K562 (cell line): ENCODE measurements around the gene LZTS2. TPM values are rescaled to one million over a fixed set of nuclear protein-coding genes. Genes with fewer than 3 reads are reported as not detected.

Experiments used
- ATAC-seq: fragments of 200-7000 bp; cut with Tn5 transposase; 3 replicates; pipeline ENCODE4 v1.9.1; 2020; ENCODE audit warnings: moderate library complexity
- BruUV-seq: library from RNA; stranded (reverse); fragments of 400-500 nt; replicated peaks from 2 replicates; lab custom pipeline; 2021; lab: Mats Ljungman, UMichigan
- CTCF ChIA-PET: fragments of 300-600 bp; formaldehyde crosslinking; extraction: SDS; loops from one replicate; lab custom pipeline; 2021; ENCODE audit warnings: low intra/inter-chr PET ratio; lab: Yijun Ruan, JAX
- POLR2A ChIA-PET: fragments of 300-600, 350-650 bp; sonication (Branson Sonifier 250); formaldehyde crosslinking; extraction: SDS; loops from one replicate; lab custom pipeline; 2021; ENCODE audit warnings: antibody characterized with exemption, inconsistent platforms; lab: Yijun Ruan, JAX
- DNase-seq, 4 experiments: peaks; one replicate each; pipeline versions ENCODE4 v3.0.0 to v3.0.0-alpha.2; 2011 to 2018; ENCODE audit warnings: low spot score in 3 of 4, mixed read lengths in 3 of 4; ENCODE audit errors: extremely low read depth in 1 of 4
- FAIRE-seq: peaks from 2 replicates; lab custom pipeline; 2011; peaks lifted over from hg19 to GRCh38; lab: Jason Lieb, UNC
- H2AFZ ChIP-seq: 2 replicates; pipeline ENCODE4 v1.6.0; 2011; ENCODE audit warnings: low read depth, low read length, control low read depth, inconsistent platforms
- H3K27ac ChIP-seq: fragments of 200-600 bp; 3 replicates; pipeline ENCODE4 v1.8.0; 2011; ENCODE audit warnings: low read depth, mild to moderate bottlenecking, control low read depth, inconsistent platforms, low read length, moderate library complexity, mixed read lengths; ENCODE audit errors: extremely low read depth
- H3K27me3 ChIP-seq, 2 experiments: fragments of 300-600 bp in 1 of 2; 2 replicates in 1 of 2; 3 replicates in 1 of 2; pipeline versions ENCODE4 v1.6.0 to v1.8.0; 2011; ENCODE audit warnings: inconsistent platforms in 2 of 2, low read length in 2 of 2, mild to moderate bottlenecking in 1 of 2, mixed read lengths in 1 of 2, moderate library complexity in 1 of 2; ENCODE audit not compliant: control insufficient read depth in 2 of 2, insufficient read depth in 2 of 2
- H3K36me3 ChIP-seq: fragments of 300-600 bp; 3 replicates; pipeline ENCODE4 v1.8.0; 2011; ENCODE audit warnings: mild to moderate bottlenecking, low read length, inconsistent platforms; ENCODE audit not compliant: control insufficient read depth, insufficient read depth
- H3K4me1 ChIP-seq, 2 experiments: fragments of 200-600 bp in 1 of 2; replicated peaks in 1 of 2; 2 replicates in 1 of 2; 3 replicates in 1 of 2; pipeline versions ENCODE4 v1.5.1 to v1.8.0; 2011; ENCODE audit warnings: inconsistent platforms in 2 of 2, low read length in 2 of 2, mild to moderate bottlenecking in 1 of 2, mixed read lengths in 1 of 2, moderate library complexity in 1 of 2; ENCODE audit not compliant: control insufficient read depth in 2 of 2, insufficient read depth in 2 of 2
- H3K4me2 ChIP-seq: 2 replicates; pipeline ENCODE4 v1.6.1; 2011; ENCODE audit warnings: low read length, control low read depth, inconsistent platforms, mixed read lengths; ENCODE audit not compliant: insufficient read depth
- H3K4me3 ChIP-seq: fragments of 200-600 bp; sonication (generic), shearing (Covaris generic); 2 replicates; pipeline ENCODE4 v1.5.1; 2016; ENCODE audit warnings: control low read depth, inconsistent platforms
- H3K79me2 ChIP-seq: fragments of 200-600 bp; 3 replicates; pipeline ENCODE4 v1.8.0; 2011; ENCODE audit warnings: low read length, inconsistent platforms; ENCODE audit not compliant: control insufficient read depth, insufficient read depth
- H3K9ac ChIP-seq, 2 experiments: 2 replicates each; pipeline versions ENCODE4 v1.6.0 to v1.6.1; 2011; ENCODE audit warnings: low read depth in 2 of 2, low read length in 2 of 2, control low read depth in 1 of 2, inconsistent platforms in 1 of 2, mild to moderate bottlenecking in 1 of 2, mixed read lengths in 1 of 2; ENCODE audit not compliant: insufficient read depth in 1 of 2
- H3K9me1 ChIP-seq: one replicate; pipeline ENCODE4 v1.6.0; 2011; ENCODE audit warnings: inconsistent platforms, mild to moderate bottlenecking, low read length, moderate library complexity; ENCODE audit not compliant: control insufficient read depth, insufficient read depth
- H3K9me3 ChIP-seq: replicated peaks from 2 replicates; pipeline ENCODE4 v1.5.1; 2011; ENCODE audit warnings: low read depth, low read length, inconsistent platforms; ENCODE audit not compliant: control insufficient read depth, insufficient read depth
- H4K20me1 ChIP-seq: replicated peaks from 2 replicates; pipeline ENCODE4 v1.6.1; 2011; ENCODE audit warnings: low read length, inconsistent platforms, mixed read lengths; ENCODE audit not compliant: control insufficient read depth, insufficient read depth
- GTF2F1 ChIP-seq: IDR thresholded peaks from 2 replicates; pipeline ENCODE4 v1.6.1; 2011; ENCODE audit warnings: low read depth, low read length, improper control_type of control experiment
- HMG20A ChIP-seq: fragments of 450-650 bp; formaldehyde crosslinking; conservative IDR thresholded peaks from 2 replicates; pipeline ENCODE4 v1.4.0; 2020; ENCODE audit warnings: mild to moderate bottlenecking, mixed read lengths
- KDM1A ChIP-seq, 2 experiments: fragments of 450-650 bp; IDR thresholded peaks; 2 replicates each; pipeline ENCODE4 v1.6.1; 2016; ENCODE audit warnings: mild to moderate bottlenecking in 2 of 2
- NELFE ChIP-seq: IDR thresholded peaks from 2 replicates; pipeline ENCODE4 v1.6.1; 2011; ENCODE audit warnings: mild to moderate bottlenecking; ENCODE audit not compliant: insufficient read depth, insufficient read length
- NFIC ChIP-seq: fragments of 450-650 bp; IDR thresholded peaks from 2 replicates; pipeline ENCODE4 v1.6.1; 2017; ENCODE audit warnings: mild to moderate bottlenecking, inconsistent platforms
- ZBTB1 ChIP-seq: sonication (generic); formaldehyde crosslinking; IDR thresholded peaks from 2 replicates; pipeline ENCODE4 v1.8.1; 2023; ENCODE audit warnings: missing genetic modification reagents, low read depth, mild to moderate bottlenecking, borderline replicate concordance
- ZKSCAN8 ChIP-seq: fragments of 200-800 bp; sonication (Bioruptor generic); IDR thresholded peaks from 2 replicates; pipeline ENCODE4 v1.6.1; 2016; ENCODE audit warnings: missing genetic modification characterization, missing compliant biosample characterization
- ZNF263 ChIP-seq: sonication (generic); formaldehyde crosslinking; IDR thresholded peaks from 2 replicates; pipeline ENCODE4 v1.8.0; 2022; ENCODE audit warnings: mild to moderate bottlenecking, missing genetic modification reagents, borderline replicate concordance
- ZNF347 ChIP-seq: fragments of 450-650 bp; formaldehyde crosslinking; IDR thresholded peaks from 2 replicates; pipeline ENCODE4 v1.4.0; 2020; ENCODE audit warnings: low read depth, mild to moderate bottlenecking, moderate library complexity
- WGBS: fragments of 100-300 bp; shearing (Covaris generic); methylation state at CpG from one replicate; pipeline ENCODE4 v1.1.6; 2016; ENCODE audit warnings: low coverage, mixed read lengths; ENCODE audit not compliant: insufficient coverage; ENCODE audit errors: missing lambda C conversion rate; 5-methylcytosine and 5-hydroxymethylcytosine counted together
- in situ Hi-C: fragments of 300-500 bp; cut with MboI; formaldehyde crosslinking; loops from 4 replicates; pipeline ENCODE4 v1.15.0; 2018; ENCODE audit warnings: inconsistent platforms, mixed read lengths
- intact Hi-C: fragments of 100-400 bp; cut with micrococcal nuclease; formaldehyde crosslinking; loops from 2 replicates; pipeline ENCODE4 v1.14.2; 2022
- polyA plus RNA-seq, 8 experiments: library from polyadenylated mRNA; depleted of rRNA in 4 of 8; stranded (reverse) in 5 of 8; unstranded in 3 of 8; fragments of >200 nt; fragmentation: Nextera tagmentation in 2 of 8; fragmentation: Illumina TruSeq in 1 of 8; extraction: Ambion mirVana in 2 of 8; extraction: Trizol in 1 of 8; gene quantifications; 2 replicates each; pipeline versions ENCODE4 v1.2.1 to v1.2.3, GENCODE V29; 2011 to 2014; ENCODE audit warnings: inconsistent platforms in 1 of 8, missing spikeins in 1 of 8
- total RNA-seq, 7 experiments: library from RNA; depleted of rRNA in 6 of 7; stranded (reverse); fragments of >200 nt in 6 of 7; fragmentation: Illumina TruSeq in 2 of 7; extraction: Trizol in 2 of 7; gene quantifications; 2 replicates each; pipeline versions ENCODE4 v1.2.1 to v1.2.3, GENCODE V29; 2011 to 2021; ENCODE audit warnings: low replicate concordance in 1 of 7
- TF ChIP-seq, protein P1 (sequence below), 2 experiments: fragments of 450-650 bp; conservative IDR thresholded peaks; 2 replicates each; pipeline ENCODE4 v1.6.1; 2017; ENCODE audit warnings: mild to moderate bottlenecking in 2 of 2, moderate library complexity in 2 of 2
- TF ChIP-seq, protein P2 (sequence below): fragments of 450-650 bp; IDR thresholded peaks from 2 replicates; pipeline ENCODE4 v1.7.1; 2018; ENCODE audit warnings: mild to moderate bottlenecking, low read depth; ENCODE audit not compliant: partially characterized antibody
- TF ChIP-seq, protein P3 (sequence below): fragments of 250-450 bp; sonication (Bioruptor Pico); IDR thresholded peaks from 2 replicates; pipeline ENCODE4 v1.4.0; 2020

The LZTS2 gene
- total and polyA plus RNA-seq, 9 of the 15 experiments (the other 6 are each of a cell fraction or from before 2014, with no cell fraction given) = 0.23 to 42.5 (median 14.7) TPM

DNA sequence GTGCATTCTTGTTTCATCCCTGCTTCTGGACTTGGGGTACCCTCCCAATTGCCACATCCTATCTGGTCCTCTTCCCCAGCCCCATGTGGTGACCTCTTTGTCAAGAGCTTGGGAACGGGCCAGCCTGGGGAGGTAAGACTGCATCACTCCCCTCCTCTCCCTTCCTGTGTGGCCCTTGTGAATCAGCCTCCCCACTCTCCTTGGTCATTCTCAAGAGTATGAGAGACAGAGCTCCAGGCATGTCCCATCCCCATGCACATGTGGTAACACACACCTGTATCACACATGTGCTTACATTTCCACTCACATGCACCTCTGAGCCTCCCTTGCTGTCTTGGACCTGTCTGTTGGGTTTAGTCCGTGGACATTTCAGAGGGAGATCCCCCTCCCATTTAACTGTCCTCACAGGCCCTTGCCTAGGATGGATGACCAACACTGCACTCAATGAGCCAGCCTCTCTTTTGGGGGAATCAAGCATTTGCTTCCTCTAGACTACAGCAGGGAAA lies 14.9 kb upstream of the LZTS2 start:
- Histone ChIP-seq H3K79me2 (peaks cover 42% of the 10 kb centered on the region), H3K36me3 (peaks cover 45% of the 10 kb centered on the region; the same call in 2 of the 3 replicates), H3K9me1 (no peaks in the 10 kb centered on the region), H3K4me2 (no peak overlapping the region), H3K9ac (no peak overlapping the region), H3K9me3 (no peaks in the 10 kb centered on the region), H4K20me1 (peaks cover 6% of the 10 kb centered on the region; the same call in 1 of the 2 replicates), H3K4me3 (no peak overlapping the region), H2AFZ (no peak overlapping the region), H3K27ac (no peak overlapping the region), H3K4me1 (peaks cover 16 to 25% of the 10 kb centered on the region in 2 experiments; a peak in 4 of 5 replicates), H3K27me3 (no peaks in the 10 kb centered on the region)
- intact Hi-C loops (no loop called here), in situ Hi-C loops (loop anchor here (25.0 kb wide), 1 partner anchor 1053 kb away; no protein-coding TSS in a partner anchor)
- BruUV-seq = no TSS peak
- ChIA-PET POLR2A (interaction anchor here (0.8 to 1.3 kb wide), 3 partner anchors 9 to 19 kb away, joined by 3 to 4 read pairs (median 3); no protein-coding TSS in a partner anchor), CTCF (no interaction called here)
- ATAC-seq = no peak
- no peak for DNase-seq
- FAIRE-seq = no peak
- WGBS = 56% methylated on average over 2 of the region's 2 CpGs
- TF ChIP-seq NELFE (no peak), NFIC (no peak), ZKSCAN8 (no peak), KDM1A (IDR thresholded peaks at IDR 0.05) (no peak), ZNF347 (CRISPR knock-in tag) (no peak), GTF2F1 (no peak), ZBTB1 (no peak), ZNF263 (CRISPR knock-in tag) (no peak), HMG20A (CRISPR knock-in tag) (no peak)
- TF ChIP-seq, protein P1, sequence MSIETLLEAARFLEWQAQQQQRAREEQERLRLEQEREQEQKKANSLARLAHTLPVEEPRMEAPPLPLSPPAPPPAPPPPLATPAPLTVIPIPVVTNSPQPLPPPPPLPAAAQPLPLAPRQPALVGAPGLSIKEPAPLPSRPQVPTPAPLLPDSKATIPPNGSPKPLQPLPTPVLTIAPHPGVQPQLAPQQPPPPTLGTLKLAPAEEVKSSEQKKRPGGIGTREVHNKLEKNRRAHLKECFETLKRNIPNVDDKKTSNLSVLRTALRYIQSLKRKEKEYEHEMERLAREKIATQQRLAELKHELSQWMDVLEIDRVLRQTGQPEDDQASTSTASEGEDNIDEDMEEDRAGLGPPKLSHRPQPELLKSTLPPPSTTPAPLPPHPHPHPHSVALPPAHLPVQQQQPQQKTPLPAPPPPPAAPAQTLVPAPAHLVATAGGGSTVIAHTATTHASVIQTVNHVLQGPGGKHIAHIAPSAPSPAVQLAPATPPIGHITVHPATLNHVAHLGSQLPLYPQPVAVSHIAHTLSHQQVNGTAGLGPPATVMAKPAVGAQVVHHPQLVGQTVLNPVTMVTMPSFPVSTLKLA (conservative IDR thresholded peaks at IDR 0.05) = no peak
- TF ChIP-seq, protein P2, sequence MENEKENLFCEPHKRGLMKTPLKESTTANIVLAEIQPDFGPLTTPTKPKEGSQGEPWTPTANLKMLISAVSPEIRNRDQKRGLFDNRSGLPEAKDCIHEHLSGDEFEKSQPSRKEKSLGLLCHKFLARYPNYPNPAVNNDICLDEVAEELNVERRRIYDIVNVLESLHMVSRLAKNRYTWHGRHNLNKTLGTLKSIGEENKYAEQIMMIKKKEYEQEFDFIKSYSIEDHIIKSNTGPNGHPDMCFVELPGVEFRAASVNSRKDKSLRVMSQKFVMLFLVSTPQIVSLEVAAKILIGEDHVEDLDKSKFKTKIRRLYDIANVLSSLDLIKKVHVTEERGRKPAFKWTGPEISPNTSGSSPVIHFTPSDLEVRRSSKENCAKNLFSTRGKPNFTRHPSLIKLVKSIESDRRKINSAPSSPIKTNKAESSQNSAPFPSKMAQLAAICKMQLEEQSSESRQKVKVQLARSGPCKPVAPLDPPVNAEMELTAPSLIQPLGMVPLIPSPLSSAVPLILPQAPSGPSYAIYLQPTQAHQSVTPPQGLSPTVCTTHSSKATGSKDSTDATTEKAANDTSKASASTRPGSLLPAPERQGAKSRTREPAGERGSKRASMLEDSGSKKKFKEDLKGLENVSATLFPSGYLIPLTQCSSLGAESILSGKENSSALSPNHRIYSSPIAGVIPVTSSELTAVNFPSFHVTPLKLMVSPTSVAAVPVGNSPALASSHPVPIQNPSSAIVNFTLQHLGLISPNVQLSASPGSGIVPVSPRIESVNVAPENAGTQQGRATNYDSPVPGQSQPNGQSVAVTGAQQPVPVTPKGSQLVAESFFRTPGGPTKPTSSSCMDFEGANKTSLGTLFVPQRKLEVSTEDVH = no peak
- TF ChIP-seq, protein P3, sequence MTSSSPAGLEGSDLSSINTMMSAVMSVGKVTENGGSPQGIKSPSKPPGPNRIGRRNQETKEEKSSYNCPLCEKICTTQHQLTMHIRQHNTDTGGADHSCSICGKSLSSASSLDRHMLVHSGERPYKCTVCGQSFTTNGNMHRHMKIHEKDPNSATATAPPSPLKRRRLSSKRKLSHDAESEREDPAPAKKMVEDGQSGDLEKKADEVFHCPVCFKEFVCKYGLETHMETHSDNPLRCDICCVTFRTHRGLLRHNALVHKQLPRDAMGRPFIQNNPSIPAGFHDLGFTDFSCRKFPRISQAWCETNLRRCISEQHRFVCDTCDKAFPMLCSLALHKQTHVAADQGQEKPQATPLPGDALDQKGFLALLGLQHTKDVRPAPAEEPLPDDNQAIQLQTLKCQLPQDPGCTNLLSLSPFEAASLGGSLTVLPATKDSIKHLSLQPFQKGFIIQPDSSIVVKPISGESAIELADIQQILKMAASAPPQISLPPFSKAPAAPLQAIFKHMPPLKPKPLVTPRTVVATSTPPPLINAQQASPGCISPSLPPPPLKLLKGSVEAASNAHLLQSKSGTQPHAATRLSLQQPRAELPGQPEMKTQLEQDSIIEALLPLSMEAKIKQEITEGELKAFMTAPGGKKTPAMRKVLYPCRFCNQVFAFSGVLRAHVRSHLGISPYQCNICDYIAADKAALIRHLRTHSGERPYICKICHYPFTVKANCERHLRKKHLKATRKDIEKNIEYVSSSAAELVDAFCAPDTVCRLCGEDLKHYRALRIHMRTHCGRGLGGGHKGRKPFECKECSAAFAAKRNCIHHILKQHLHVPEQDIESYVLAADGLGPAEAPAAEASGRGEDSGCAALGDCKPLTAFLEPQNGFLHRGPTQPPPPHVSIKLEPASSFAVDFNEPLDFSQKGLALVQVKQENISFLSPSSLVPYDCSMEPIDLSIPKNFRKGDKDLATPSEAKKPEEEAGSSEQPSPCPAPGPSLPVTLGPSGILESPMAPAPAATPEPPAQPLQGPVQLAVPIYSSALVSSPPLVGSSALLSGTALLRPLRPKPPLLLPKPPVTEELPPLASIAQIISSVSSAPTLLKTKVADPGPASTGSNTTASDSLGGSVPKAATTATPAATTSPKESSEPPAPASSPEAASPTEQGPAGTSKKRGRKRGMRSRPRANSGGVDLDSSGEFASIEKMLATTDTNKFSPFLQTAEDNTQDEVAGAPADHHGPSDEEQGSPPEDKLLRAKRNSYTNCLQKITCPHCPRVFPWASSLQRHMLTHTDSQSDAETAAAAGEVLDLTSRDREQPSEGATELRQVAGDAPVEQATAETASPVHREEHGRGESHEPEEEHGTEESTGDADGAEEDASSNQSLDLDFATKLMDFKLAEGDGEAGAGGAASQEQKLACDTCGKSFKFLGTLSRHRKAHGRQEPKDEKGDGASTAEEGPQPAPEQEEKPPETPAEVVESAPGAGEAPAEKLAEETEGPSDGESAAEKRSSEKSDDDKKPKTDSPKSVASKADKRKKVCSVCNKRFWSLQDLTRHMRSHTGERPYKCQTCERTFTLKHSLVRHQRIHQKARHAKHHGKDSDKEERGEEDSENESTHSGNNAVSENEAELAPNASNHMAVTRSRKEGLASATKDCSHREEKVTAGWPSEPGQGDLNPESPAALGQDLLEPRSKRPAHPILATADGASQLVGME = no peak
